ENCODE data around the gene CSF2RB. TPM values are rescaled to one million over a fixed set of nuclear protein-coding genes. Genes with fewer than 3 reads are reported as not detected.

CSF2RB gene
- total RNA-seq, 1 donor from 2014 or later: 0.56 TPM

DNA sequence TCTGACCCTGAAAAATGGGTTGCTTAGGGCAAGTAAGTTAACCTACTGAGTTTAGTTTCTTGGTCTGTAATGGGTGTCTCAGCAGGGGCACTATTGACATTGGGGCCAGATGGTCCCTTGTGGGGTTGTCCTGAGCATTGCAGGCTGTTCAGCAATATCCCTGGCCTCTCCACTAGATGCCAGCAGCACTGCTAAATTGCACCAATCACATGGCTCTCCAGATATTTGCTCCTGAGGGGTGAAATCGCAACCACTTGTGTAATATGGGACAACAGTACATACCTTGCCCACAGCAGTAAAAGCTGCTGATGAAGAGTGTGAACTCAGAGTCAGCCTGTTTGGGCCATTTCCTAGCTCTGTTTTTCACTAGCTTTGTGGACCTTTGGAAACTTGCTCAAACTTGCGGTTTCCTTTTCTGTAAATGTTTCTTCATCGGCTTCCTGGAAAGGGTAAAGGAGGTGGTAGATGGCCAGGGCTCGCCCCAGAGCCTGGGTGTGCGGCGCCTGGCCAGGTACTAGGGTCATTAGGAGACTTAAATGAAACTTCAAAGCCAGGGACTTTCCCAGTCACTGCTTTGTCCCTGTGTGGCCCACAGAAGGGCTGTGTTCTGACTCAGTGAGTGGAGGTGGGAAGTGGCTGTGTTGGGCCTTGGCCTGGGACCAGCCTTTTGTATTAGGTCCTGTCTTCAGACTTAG lies 39.7 kb upstream of the CSF2RB start:
- Mint-ChIP-seq H3K27me3 (ENCODE audit: low read depth) (peaks cover 42% of the 10 kb centered on the region), H3K36me3 (no peaks in the 10 kb centered on the region), H3K4me3 (no peak overlapping the region), H3K4me1 (peaks cover 11% of the 10 kb centered on the region), H3K27ac (no peak overlapping the region), H3K9me3 (no peaks in the 10 kb centered on the region)
- TF ChIP-seq, protein P1, sequence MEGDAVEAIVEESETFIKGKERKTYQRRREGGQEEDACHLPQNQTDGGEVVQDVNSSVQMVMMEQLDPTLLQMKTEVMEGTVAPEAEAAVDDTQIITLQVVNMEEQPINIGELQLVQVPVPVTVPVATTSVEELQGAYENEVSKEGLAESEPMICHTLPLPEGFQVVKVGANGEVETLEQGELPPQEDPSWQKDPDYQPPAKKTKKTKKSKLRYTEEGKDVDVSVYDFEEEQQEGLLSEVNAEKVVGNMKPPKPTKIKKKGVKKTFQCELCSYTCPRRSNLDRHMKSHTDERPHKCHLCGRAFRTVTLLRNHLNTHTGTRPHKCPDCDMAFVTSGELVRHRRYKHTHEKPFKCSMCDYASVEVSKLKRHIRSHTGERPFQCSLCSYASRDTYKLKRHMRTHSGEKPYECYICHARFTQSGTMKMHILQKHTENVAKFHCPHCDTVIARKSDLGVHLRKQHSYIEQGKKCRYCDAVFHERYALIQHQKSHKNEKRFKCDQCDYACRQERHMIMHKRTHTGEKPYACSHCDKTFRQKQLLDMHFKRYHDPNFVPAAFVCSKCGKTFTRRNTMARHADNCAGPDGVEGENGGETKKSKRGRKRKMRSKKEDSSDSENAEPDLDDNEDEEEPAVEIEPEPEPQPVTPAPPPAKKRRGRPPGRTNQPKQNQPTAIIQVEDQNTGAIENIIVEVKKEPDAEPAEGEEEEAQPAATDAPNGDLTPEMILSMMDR (IDR thresholded peaks at IDR 0.05; ENCODE audit: unreplicated experiment): no peak
- DNase-seq (ENCODE audit: low spot score in 2 of 2, unreplicated experiment in 2 of 2): no peak

GRCh38 chr22:36874309-36874696 lies 39.1 kb upstream of the CSF2RB start:
- no peak for DNase-seq (ENCODE audit: low spot score in 2 of 2, unreplicated experiment in 2 of 2)
- Mint-ChIP-seq H3K4me1 (peaks cover 11% of the 10 kb centered on the region), H3K36me3 (no peaks in the 10 kb centered on the region), H3K9me3 (no peaks in the 10 kb centered on the region), H3K27me3 (ENCODE audit: low read depth) (peaks cover 45% of the 10 kb centered on the region), H3K4me3 (no peak overlapping the region), H3K27ac (no peak overlapping the region)
- TF ChIP-seq, protein P1 (IDR thresholded peaks at IDR 0.05; ENCODE audit: unreplicated experiment): no peak

GRCh38 chr22:36874736-36875135 lies 38.7 kb upstream of the CSF2RB start:
- Mint-ChIP-seq H3K4me1 (peaks cover 11% of the 10 kb centered on the region), H3K27ac (no peak overlapping the region), H3K4me3 (no peak overlapping the region), H3K36me3 (no peaks in the 10 kb centered on the region), H3K9me3 (no peaks in the 10 kb centered on the region), H3K27me3 (ENCODE audit: low read depth) (peaks cover 42% of the 10 kb centered on the region)
- no peak for DNase-seq (ENCODE audit: low spot score in 2 of 2, unreplicated experiment in 2 of 2)
- TF ChIP-seq, protein P1 (IDR thresholded peaks at IDR 0.05; ENCODE audit: unreplicated experiment): no peak

DNA sequence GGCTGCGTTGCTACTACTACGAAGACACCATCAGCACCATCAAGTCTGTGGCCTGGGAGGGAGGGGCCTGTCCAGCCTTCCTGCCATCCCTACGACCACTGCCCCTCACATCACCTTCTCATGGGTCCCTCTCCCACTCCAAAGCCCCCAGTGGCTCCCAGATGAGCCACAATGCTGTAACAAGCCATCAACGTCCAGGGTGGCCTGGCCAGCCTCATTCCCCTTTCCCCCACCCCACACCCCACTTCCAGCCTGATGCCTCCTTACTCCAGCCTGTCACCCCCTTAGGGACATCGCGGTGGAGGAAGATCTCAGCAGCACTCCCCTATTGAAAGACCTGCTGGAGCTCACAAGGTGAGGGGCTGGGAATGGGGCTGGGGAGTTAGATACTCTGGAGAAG lies 37.7 kb upstream of the CSF2RB start:
- Mint-ChIP-seq H3K36me3 (no peaks in the 10 kb centered on the region), H3K9me3 (peaks cover 3% of the 10 kb centered on the region), H3K4me3 (no peak overlapping the region), H3K27ac (no peak overlapping the region), H3K4me1 (peaks cover 6% of the 10 kb centered on the region), H3K27me3 (ENCODE audit: low read depth) (peaks cover 34% of the 10 kb centered on the region)
- DNase-seq (ENCODE audit: low spot score in 2 of 2, unreplicated experiment in 2 of 2): no peak
- TF ChIP-seq, protein P1 (IDR thresholded peaks at IDR 0.05; ENCODE audit: unreplicated experiment): no peak

DNA sequence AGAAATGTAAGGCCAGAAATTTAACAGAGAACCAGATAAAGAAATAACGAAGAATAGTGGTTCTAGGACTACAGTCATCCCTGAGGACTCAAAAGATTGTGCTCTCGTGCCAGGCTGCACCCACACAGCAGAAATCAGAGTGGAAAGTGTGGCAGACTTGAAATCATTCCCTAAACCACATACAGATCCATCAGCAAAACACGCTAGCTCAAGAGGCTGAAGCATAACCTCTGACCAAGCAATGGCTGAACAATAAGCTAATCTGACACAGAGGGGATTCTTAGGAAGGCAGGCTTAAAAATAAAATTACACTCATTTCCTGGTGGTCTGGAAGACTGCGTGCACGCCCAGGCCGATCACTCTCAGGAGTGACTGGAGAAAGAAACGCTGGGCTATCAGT lies 33.7 kb upstream of the CSF2RB start:
- Mint-ChIP-seq H3K27ac (no peak overlapping the region), H3K9me3 (peaks cover 23% of the 10 kb centered on the region), H3K36me3 (peaks cover 5% of the 10 kb centered on the region), H3K4me1 (no peaks in the 10 kb centered on the region), H3K27me3 (ENCODE audit: low read depth) (peaks cover 31% of the 10 kb centered on the region), H3K4me3 (no peak overlapping the region)
- no peak for DNase-seq (ENCODE audit: low spot score in 2 of 2, unreplicated experiment in 2 of 2)
- TF ChIP-seq, protein P1 (IDR thresholded peaks at IDR 0.05; ENCODE audit: unreplicated experiment): no peak
